ENCODE measurements around the gene NT5DC2.

Gene NT5DC2

DNA sequence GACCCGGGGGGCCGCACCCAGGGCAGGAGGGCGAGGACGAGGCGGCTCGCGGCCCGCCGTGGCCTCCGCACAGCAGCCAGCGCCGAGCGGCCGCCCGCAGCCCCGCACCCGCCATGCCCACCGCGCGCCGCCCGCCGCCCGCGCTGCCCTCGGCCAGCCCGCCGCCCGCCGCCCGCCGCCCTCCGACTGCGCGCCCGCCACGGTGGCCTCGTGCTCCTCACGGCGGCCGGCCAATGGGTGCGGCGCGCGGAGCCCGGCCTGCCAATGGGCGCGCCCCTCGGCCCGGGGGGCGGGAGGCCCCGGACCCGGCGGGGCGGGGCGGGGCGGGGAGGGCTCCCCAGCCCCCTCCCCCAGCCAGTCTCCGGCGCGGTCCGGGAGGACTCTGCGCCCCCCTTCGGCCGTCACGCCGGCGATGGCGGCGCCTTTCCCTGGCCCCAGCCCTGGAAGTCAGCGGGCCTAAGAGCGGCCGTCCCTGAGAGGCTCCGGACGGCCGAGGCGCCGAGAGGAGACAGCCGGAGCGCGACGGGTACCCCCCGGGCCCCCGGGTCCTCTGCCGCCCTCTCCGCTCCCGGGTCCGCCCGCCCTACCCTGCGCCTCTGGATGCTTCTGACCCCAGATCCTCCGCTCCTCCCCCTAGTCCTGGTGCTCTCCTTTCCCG is at the start of gene NT5DC2:
Gene NT5DC2, minus strand, starts transcription at position 235 of the 658 bp plus-strand sequence. Its CDS starts 120 bp downstream, at position 115.
- no peak for DNase-seq (ENCODE audit: low read depth, low spot score)

DNA sequence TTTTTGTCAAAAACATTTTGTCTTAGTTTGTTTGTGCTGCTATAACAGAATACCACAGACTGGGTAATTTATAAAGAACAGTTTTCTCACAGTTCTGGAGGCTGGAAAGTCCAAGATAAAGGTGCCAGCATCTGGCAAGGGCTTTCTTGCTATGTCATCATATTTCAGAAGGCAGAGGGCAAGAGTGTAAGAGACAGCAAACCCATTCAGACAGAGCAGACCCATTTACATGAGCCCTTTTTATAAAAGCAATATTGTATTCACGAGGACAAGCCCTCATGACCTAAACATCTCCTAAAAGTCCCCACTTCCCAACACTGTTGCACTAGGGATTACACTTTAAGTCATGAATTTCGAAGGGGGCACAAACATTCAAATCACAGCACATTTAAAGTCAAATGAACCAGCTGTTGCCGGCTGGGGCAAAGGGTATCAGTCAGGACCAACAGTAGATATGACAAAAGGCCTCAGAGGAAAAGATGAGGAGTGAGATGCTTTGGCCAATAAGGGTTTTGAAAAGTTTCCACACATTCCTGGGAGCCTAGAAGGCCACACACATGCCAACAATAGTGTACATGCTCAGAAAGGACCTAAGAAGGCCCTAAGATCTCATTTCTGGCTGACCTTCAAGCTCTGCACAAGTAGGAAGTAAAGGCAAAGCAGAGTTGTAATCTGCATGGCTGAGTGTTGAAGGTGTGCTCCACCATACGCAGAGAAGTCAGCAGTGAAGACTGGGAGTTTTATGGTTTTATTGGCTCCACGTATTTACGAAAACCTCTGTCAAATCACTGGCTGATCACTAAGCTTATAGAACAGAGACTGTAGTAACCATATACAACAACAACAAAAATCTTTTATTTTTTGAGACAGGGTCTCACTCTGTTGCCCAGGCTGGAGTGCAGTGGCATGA is 40.7 kb upstream of the NT5DC2 start:
- no peak for DNase-seq (ENCODE audit: low read depth, low spot score)

GRCh38 chr3:52572221-52572620 is 38.6 kb upstream of the NT5DC2 start:
- no peak for DNase-seq (ENCODE audit: low read depth, low spot score)

DNA sequence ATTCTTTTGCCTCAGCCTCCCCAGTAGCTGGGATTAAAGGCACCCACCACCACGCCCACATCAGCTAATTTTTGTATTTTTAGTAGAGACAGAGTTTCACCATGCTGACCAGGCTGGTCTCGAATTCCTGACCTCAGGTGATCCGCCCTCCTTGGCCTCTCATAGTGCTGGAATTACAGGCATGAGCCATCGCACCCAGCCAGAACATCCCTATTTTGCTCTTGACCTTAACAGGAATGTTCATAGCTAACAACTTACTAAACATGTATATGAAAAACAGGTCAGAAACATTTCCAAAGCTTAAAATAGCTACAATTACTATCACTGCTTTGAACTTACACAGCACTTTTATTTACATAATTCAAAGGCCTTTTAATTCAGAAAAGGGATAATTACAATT is 36.4 kb upstream of the NT5DC2 start:
- DNase-seq (ENCODE audit: low read depth, low spot score), result no peak

DNA sequence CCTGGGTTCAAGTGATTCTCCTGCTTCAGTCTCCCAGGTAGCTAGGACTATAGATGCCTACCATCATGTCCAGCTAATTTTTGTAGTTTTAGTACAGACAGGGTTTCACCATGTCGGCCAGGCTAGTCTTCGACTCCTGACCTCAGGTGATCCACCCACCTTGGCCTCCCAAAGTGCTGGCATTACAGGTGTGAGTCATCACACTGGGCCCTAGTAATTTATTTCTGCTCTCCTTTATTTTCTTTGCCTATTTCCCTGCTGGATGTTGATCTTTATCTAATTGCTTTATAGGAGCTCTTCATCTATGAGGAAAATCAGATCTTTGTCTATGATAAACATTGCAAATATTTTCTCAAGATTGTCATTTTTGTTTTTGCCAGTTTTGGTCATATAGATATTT is 34.4 kb upstream of the NT5DC2 start:
- DNase-seq (ENCODE audit: low read depth, low spot score), result no peak

GRCh38 chr3:52563984-52564383 is 30.3 kb upstream of the NT5DC2 start:
- DNase-seq (ENCODE audit: low read depth, low spot score), result no peak

DNA sequence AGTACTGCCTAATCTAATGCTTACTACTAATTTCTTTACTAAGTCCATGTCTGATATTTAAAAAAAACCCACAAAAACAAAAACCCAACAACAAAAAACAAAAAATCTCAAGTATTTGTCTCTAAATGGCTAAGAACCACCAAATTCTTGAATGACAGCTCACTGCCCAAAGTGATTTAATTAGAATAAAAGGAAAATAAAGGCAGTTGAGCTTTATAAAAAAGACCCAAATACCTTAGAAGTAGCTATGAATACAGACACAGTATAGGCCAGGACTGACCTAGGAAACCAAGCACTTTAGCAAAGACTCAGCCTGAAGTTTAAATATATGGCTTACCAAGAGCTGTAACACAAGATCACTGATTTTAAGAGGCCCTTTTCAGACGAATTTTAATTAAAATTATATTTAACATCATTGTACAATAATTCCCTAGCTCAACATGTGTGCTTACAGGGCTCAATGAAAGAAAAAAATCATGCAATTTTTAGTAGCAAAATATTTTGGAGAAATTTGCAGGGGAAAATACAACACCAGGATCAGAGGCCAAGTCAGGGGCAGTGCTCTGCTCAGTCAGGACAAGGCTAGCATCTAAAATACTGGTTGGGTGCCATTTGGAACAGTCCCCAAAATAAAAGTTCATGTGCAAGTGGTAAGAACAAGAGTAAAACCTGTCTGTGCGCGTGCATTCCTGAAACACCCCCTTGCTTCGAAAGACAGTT is 27.5 kb upstream of the NT5DC2 start:
- no peak for DNase-seq (ENCODE audit: low read depth, low spot score)

DNA sequence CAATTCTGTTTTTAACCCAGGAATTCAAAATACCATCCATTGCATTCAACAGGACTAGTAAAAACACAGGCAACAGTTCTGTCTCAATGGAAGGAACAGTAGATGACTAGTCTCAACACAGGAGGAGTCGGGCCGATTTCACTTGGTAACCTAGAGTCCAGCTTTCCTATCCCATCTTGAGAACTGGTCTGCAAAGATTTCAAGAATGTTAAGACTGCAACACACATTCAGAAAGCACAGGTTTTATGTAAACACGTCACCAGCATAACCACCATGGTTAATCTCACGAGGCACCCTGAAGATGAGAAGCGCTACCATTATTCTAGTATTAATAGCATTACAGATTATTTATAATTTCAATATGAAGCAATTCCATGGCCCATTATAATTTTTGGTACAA is 24.8 kb upstream of the NT5DC2 start:
- DNase-seq (ENCODE audit: low read depth, low spot score), result no peak

DNA sequence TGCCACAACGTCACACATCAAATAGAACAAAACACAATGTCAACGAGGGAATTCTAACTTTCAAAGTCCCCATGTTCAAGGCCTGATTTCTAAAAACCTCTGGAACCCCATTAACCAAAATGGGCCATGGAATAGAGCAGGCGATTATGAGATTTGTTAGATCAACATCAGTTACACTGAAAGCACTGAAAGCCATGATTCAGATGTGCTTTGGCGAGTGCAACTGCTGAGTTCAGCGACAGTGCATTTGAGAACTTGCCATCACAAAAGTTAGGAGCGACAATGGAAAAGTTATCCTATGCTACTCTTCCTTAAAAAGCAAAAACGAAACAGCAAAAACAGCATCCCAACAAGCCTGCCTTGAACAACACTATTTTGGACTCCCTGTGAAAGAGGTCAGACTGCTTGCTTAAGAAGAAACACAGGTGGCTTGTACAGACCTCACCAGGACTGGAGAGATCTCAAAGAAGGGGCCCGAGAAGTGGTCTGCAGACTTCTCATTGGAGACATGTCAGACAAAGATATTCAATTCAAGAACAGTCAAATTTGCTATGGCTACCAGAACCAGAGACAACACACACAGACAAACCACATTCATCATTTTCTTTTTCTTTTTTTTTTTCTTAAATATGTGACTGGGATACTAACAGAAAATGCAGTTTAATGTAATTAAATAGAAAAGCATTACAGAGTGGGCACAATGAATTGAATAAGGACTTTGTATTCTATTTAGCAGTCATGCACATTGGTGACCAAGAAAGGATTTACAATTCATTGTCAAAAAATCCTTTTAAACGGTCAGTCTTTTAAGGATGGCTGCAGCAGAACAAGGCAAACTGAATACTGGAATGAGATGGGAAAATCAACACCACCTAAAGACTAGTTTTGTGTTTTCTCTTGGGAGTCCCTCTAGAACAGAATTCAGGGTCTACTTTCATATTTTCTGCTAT is 23.6 kb upstream of the NT5DC2 start:
- no peak for DNase-seq (ENCODE audit: low read depth, low spot score)

DNA sequence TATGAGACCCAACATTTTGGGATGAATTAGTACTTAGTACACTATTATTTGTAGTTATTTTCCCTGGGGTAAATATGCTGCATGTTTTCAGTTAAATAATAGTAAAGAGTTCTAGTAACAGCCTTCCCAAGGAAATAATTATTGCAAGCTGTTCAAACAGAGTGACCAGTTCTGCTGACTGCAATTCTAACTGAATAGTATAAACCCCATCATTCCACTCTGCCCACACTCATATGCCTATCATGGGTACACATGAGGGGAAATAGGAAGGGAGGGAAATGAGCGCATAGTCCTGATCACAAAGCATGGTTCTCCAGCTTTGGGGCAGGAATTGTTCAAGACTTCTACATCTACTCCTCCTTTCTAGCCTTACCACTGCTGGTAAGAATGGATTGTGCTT is 21.4 kb upstream of the NT5DC2 start:
- no peak for DNase-seq (ENCODE audit: low read depth, low spot score)

- DNase-seq (ENCODE audit: low read depth, low spot score), result no peak
Measured at GRCh38 chr3:52554026-52554755, 20.5 kb upstream of the NT5DC2 start.

DNA sequence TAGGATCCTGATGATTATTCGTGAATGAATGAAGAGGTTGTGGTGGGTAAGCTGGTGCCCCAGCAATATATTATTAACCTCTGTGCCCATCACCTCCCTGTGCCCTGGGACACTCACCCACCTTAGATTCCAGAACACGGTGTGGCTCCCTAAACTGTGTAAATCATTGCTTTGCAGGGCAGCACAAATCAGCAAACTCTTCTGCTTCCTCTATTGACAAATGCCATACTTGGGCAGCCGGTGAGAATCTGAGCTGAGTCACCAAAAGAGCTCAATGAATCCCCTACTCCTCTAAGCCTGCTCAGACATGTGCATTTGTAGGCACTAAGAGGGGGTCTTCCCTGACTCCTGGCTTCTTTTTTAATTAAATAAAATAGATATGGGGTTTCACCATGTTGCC is 18.4 kb upstream of the NT5DC2 start:
- no peak for DNase-seq (ENCODE audit: low read depth, low spot score)

GRCh38 chr3:52551118-52551517 is 17.5 kb upstream of the NT5DC2 start:
- DNase-seq (ENCODE audit: low read depth, low spot score), result no peak

- DNase-seq (ENCODE audit: low read depth, low spot score), result no peak
Measured at GRCh38 chr3:52547143-52547542, 13.5 kb upstream of the NT5DC2 start.

- DNase-seq (ENCODE audit: low read depth, low spot score), result no peak
Measured at GRCh38 chr3:52546111-52546901, 12.6 kb upstream of the NT5DC2 start.

DNA sequence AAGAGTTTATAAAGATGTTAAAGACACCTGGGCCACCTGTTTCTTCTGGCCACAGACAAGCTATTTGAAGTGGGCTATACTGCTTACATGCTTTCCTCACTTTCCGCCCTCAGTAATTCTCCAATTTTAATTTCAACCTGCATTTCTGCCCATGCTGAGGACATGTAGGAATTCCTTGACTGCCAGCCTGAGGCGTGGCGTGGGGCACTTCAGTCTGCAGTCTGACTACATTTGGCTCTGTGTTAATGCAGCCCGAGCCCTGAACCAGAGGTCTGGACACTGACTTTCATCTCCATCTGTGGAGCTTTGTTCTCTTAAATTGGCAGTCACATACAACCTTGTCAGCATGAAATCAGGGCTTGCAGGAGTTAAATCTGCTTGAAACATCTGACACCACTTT is 11.3 kb upstream of the NT5DC2 start:
- DNase-seq (ENCODE audit: low read depth, low spot score), result no peak

DNA sequence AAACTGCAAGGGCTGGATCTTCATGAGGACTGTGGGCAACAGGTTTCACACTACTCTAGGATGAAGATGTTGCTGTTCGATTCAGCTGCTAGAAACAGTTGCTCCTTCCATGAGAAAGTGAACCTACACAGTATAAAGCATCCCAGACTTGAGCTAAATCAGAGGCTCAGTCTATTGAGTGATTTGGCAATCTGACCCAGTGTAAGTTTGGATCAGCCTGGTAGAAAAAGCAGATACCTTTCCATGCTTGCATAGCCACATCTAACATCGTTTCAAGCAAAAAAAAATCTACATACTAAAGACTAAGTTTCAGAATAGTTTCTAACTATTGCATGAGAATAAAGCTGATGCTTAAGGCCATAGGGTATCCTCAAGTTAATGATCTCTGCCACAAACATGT is 7.4 kb upstream of the NT5DC2 start:
- DNase-seq (ENCODE audit: low read depth, low spot score), result no peak

- DNase-seq (ENCODE audit: low read depth, low spot score), result no peak
Measured at GRCh38 chr3:52539010-52539653, 5.5 kb upstream of the NT5DC2 start.

DNA sequence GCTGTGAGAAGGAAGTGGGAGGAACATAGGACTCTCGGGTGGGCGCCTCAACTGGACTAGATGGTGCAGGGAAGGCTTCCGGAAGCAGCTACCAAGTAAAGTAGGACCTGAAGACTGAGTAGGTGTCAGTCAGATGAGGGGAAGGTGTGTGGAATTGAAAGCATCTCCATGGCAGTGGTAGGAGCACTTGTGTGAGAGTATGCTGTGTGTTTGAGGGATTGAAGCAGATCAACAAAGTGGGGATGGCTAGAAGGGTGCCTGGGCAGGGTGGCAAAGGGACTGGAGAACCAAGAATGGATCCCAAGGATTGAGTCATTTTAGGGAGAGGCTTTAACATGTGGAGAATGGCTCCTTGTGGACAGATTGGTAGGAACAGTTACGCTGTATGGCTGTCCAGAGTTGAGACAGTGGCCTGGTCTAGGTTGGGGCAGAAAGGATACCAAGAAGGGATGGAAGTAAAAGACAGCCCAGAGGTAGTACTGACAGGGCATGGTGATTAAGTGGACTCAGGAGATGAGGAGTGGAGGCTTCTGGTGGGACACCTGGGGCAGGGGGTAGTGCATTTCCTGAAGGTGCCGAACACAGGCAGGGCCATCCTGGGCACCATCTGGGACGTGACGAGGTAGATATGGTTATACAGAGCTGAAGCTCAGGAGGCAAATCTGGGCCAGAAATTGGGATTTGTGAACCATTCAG is 4.2 kb upstream of the NT5DC2 start:
- no peak for DNase-seq (ENCODE audit: low read depth, low spot score)
